ENCODE results near the gene AVPR2.

The AVPR2 gene

GRCh38 chrX:153934762-153935325 lies 30.4 kb downstream of the AVPR2 start, which contains the start of gene NAA10:
Gene NAA10 (minus strand): TSS chrX:153935037. CDS start chrX:153934904, 133 bp downstream.
- DNase-seq, result peak; percentile 53

GRCh38 chrX:153935326-153935851 lies 30.9 kb downstream of the AVPR2 start:
- DNase-seq, result no peak

DNA sequence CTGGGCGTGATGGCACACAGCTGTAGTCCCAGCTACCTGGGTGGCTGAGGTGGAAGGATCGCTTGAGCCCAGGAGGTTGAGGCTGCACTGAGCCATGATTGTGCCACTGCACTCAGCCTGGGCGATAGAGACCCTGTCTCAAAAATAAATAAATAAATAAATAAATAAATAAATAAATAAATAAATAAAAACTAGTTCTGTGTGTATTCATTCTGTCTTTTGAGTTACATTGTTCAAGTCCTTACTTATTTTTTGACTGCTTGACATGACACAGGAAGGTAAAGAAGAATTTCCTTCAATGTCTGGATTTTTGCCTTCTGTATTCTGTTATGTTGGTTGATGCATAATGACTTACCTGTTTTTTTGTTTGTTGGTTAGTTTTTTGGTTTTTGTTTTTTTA lies 32.6 kb downstream of the AVPR2 start:
- no peak for DNase-seq

GRCh38 chrX:153938226-153938786 lies 33.8 kb downstream of the AVPR2 start:
- no peak for DNase-seq

DNA sequence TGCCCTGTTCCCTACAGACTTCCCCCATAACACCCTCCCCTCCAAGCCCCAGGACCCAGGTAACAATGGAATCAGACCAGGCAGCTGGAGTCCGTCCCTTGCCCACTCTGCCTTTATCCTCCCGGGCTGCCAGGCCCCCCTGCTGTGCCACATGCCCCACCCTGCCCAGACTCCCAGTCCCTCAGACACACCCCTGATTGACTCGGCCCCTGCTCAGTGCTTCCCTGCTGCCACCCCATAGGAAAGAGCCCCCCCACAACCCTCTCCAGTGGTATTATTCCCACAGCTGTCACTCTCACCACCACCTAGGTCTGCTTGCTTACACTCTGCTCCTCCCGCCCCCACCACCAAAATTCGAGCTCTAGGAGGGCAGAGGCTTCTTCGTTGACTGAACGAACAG lies 35.1 kb downstream of the AVPR2 start:
- no peak for DNase-seq

GRCh38 chrX:153941336-153942252 lies 37.1 kb downstream of the AVPR2 start:
- no peak for DNase-seq

- DNase-seq, result peak; percentile 50
Observed at GRCh38 chrX:153944140-153944799, 39.8 kb downstream of the AVPR2 start, which contains the start of gene RENBP. Gene RENBP (minus strand): TSS chrX:153944643. CDS start chrX:153944610, 33 bp downstream.

DNA sequence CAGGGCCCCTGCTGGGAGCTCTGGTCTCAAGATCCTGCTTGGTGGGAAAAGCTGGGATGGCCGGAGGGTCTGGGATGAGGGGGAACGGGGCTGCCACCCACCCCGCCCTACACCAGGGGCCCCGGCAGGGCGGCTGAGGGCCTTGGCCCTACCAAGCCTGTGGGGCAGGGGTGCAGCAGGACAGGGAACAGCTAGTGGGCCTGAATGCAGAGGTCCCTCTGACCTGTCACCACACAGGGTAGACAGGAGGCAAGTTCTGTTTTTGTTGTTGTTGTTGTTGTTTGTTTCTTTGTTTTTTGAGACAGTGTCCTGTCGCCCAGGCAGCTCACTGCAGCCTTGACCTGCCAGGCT lies 40.3 kb downstream of the AVPR2 start:
- DNase-seq, result no peak

DNA sequence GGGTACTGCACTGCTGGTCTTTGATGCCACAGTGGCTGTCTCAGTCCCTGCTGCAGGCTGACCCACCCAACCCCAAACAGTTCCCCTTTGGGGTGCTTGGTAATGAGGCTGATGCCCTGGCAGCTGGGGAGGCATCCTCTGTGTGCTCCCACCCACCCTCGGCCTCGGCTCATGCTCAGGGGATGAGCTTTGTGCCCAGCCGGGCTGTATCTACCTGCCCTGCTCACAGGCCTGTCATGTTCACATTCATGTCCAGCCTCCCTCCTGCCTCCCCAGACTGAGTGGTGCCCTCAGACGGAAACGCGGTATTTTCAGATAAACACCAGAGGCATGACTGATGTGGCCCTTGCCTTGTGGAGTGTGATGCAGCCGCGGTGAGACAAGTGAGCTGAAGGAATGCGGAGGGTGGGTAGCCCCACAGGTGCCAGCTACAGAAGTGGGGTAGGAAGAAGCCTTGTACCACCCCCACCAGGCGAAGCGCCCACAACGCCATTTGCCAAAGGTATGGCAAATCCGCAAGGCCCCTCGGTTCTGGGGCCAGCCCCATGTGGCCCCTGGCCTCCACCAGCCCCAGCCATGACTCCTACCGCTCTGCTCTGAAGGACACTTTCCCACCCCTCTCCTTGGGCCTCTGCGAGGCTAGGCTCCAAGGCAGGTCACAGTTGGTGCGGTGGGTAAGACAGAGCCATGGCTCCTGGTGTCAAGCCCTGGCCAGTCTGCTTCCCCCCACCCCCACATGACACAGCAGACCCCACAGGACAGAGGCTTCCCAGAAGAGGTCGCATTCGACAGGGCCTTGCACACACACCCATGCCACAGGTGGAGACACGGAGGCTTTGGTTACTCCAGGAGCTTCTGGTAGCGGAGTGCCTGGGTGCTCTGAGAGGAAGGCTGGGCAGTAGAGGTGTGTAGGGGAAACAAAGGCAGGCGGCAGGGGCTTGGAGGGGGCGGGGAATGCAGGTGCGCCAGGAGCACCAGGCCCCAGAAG lies 41.8 kb downstream of the AVPR2 start:
- DNase-seq, result no peak

- peak; percentile 82 for DNase-seq
Observed at GRCh38 chrX:153947009-153947769, 42.7 kb downstream of the AVPR2 start.

DNA sequence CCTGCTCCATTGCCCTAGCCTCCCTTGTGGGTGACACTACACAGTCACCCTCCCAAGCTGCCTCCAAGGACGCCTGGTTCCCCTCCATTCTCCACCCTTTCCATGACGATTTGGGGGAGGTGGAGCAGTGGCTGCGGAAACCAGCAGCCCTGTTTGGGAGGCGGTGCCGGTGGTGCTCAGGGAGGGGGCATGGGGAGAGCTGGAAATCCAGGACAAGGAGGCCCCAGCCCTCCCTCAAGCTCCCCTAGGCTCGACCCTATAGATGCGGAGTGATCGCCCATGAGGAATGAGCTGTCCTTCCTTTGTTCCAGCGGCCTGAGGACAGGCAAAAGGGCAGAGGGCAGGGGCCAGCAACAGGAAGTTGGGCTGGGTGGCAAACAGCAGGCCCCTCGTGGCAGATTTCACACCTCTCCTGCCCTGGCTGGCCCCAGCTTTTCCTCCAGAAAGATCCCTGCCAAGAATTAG lies 43.6 kb downstream of the AVPR2 start:
- no peak for DNase-seq

- no peak for DNase-seq
Observed at GRCh38 chrX:153948847-153949805, 44.7 kb downstream of the AVPR2 start.

GRCh38 chrX:153950127-153950526 lies 45.7 kb downstream of the AVPR2 start:
- no peak for DNase-seq

- no peak for DNase-seq
Observed at GRCh38 chrX:153951683-153952372, 47.4 kb downstream of the AVPR2 start.

GRCh38 chrX:153952373-153953026 lies 48.0 kb downstream of the AVPR2 start:
- no peak for DNase-seq

DNA sequence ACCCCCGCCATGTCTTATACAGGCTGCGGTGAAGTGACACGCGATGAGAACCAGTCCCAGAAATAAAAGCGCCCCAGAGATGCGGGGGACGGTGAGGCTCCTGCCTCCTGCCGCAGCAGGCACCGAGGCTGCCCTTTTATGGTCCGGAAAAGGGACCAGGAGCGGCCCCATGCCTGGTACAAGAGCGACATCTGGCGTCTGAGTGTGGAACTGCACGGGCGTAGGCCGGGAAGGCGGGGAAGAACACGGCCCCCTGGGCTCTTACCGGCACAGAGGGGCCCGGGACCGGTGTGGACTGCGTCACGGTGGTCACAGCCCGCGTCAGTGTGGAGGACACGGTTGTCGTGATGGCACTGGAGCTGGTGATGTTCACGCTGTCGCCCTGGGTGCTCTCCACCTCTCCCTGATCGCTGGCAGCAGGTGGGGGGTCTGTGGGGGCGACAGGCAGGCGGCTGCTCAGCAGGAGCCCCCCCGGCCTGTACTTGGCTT lies 48.9 kb downstream of the AVPR2 start:
- DNase-seq, result peak; percentile 80

DNA sequence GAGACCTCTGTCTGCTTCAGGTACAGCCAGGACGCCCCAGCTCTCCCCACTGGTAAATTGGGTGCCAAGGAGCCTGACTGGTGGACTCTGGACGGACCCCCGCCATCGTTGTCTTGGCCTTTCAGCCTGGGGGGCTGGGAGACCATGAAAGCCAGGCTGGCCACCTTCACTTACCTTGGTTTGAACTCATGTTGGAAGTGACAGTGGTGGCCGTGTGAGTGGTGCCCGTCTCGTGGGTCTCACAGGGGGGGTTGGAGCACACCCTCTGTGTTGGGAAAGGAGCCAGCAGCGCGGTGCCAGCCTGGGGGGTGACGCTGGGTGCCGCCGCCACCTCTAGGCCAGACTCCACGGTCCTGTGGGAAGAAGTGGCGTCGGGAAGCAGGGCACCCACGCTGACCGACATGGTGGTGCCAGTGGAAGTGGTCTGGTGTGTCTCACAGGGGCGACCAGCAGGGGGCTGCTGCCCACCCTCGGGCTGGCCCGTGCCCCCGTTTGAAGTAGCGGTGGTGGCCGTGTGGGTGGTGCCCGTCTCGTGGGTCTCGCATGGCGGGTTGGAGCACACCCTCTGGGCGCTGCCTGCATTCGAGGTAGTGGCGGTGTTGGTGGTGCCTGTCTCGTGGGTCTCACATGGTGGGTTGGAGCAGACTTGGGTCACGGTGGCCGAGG lies 49.6 kb downstream of the AVPR2 start:
- no peak for DNase-seq
